Fibroblast of lung (primary cell): Measurements from ENCODE around the gene DIAPH3. TPM values are rescaled to one million over a fixed set of nuclear protein-coding genes. Genes with fewer than 3 reads are reported as not detected.

Experiments
- DNase-seq, 2 donors: peaks; one replicate each; pipeline versions ENCODE4 v3.0.0 to v3.0.0-alpha.2; 2010; ENCODE audit warnings: low read depth in 2 of 2
- H2AFZ ChIP-seq: 2 replicates; pipeline ENCODE4 v1.5.1; 2012; ENCODE audit warnings: low read length, control low read depth, inconsistent platforms
- H3K27ac ChIP-seq: 2 replicates; pipeline ENCODE4 v1.5.1; 2011; ENCODE audit warnings: low read length, control low read depth; ENCODE audit not compliant: insufficient read depth
- H3K27me3 ChIP-seq: 2 replicates; pipeline ENCODE4 v1.5.1; 2011; ENCODE audit warnings: mild to moderate bottlenecking, low read length; ENCODE audit not compliant: control insufficient read depth, insufficient read depth
- H3K36me3 ChIP-seq: 2 replicates; pipeline ENCODE4 v1.5.1; 2011; ENCODE audit warnings: low read length; ENCODE audit not compliant: control insufficient read depth, insufficient read depth
- H3K4me1 ChIP-seq: 2 replicates; pipeline ENCODE4 v1.5.1; 2011; ENCODE audit warnings: low read length; ENCODE audit not compliant: control insufficient read depth, insufficient read depth; ENCODE audit errors: extremely low read depth
- H3K4me2 ChIP-seq: 2 replicates; pipeline ENCODE4 v1.5.1; 2011; ENCODE audit warnings: low read length, control low read depth; ENCODE audit not compliant: insufficient read depth; ENCODE audit errors: extremely low read depth
- H3K4me3 ChIP-seq, 4 experiments: fragments of 200-600 bp in 1 of 4; sonication (generic) in 1 of 4; replicated peaks in 1 of 4; 2 replicates each; pipeline ENCODE4 v1.5.1; 2011 to 2016; ENCODE audit warnings: low read length in 4 of 4, low read depth in 3 of 4, mild to moderate bottlenecking in 3 of 4, control low read depth in 2 of 4, inconsistent platforms in 1 of 4, mixed read lengths in 1 of 4; ENCODE audit not compliant: insufficient read depth in 1 of 4; ENCODE audit errors: control extremely low read depth in 1 of 4
- H3K79me2 ChIP-seq: 2 replicates; pipeline ENCODE4 v1.5.1; 2012; ENCODE audit warnings: mild to moderate bottlenecking, low read length, inconsistent platforms; ENCODE audit not compliant: control insufficient read depth, insufficient read depth
- H3K9ac ChIP-seq: 2 replicates; pipeline ENCODE4 v1.5.1; 2011; ENCODE audit warnings: mild to moderate bottlenecking, low read length, control low read depth; ENCODE audit not compliant: insufficient read depth
- H3K9me3 ChIP-seq: 2 replicates; pipeline ENCODE4 v1.5.1; 2012; ENCODE audit warnings: low read depth, low read length; ENCODE audit not compliant: control insufficient read depth, insufficient read depth
- H4K20me1 ChIP-seq: 2 replicates; pipeline ENCODE4 v1.5.1; 2011; ENCODE audit warnings: low read length; ENCODE audit not compliant: control insufficient read depth, insufficient read depth; ENCODE audit errors: extremely low read depth
- EZH2 ChIP-seq: IDR thresholded peaks from 2 replicates; pipeline ENCODE4 v1.5.1; 2012; ENCODE audit warnings: low read length, control low read depth, mild to moderate bottlenecking; ENCODE audit errors: missing control alignments
- polyA plus RNA-seq, 2 donors: library from polyadenylated mRNA; depleted of rRNA in 1 of 2; stranded (reverse) in 1 of 2; unstranded in 1 of 2; fragments of >200 nt; gene quantifications; 2 replicates each; pipeline ENCODE4 v1.2.1, GENCODE V29; 2011 to 2012; ENCODE audit warnings: missing spikeins in 1 of 2
- total RNA-seq: library from RNA; depleted of rRNA; stranded (reverse); fragments of >200 nt; gene quantifications from 2 replicates; pipeline ENCODE4 v1.2.1, GENCODE V29; 2014
- TF ChIP-seq, protein P1 (sequence below), 2 donors: IDR thresholded peaks in 1 of 2; conservative IDR thresholded peaks in 1 of 2; 1 replicate in 1 of 2; 2 replicates in 1 of 2; pipeline ENCODE4 v1.5.1; 2011 to 2012; ENCODE audit warnings: low read length in 2 of 2, control low read depth in 1 of 2, inconsistent platforms in 1 of 2, low read depth in 1 of 2, mild to moderate bottlenecking in 1 of 2

DIAPH3 gene
- total and polyA plus RNA-seq, 2 donors (not counting 1 experiment from before 2014, with no cell fraction given), result 5.9 to 10.9 TPM

DNA sequence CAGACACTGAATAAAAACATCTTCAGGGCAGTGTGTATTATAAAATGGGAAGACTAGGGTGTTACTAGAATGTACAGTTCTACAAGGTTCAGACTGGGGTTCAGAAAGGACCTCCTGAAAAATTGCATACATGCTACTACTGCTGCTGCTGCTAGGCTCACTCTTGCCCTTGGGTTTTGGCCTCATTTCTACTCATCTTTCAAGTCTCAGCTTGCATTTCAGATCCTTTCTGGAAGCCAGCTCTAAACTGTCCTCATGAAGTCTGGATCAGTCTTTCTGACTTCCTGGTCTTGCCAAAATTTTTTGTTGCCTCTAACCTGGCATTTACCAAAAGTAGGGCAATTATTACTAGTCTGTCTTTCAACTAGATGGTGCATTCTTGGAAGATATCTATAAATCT is 393.3 kb downstream of the DIAPH3 start:
- no peaks in the 10 kb centered on the region for H3K9me3 ChIP-seq
- no peak for DNase-seq
- TF ChIP-seq, protein P1, sequence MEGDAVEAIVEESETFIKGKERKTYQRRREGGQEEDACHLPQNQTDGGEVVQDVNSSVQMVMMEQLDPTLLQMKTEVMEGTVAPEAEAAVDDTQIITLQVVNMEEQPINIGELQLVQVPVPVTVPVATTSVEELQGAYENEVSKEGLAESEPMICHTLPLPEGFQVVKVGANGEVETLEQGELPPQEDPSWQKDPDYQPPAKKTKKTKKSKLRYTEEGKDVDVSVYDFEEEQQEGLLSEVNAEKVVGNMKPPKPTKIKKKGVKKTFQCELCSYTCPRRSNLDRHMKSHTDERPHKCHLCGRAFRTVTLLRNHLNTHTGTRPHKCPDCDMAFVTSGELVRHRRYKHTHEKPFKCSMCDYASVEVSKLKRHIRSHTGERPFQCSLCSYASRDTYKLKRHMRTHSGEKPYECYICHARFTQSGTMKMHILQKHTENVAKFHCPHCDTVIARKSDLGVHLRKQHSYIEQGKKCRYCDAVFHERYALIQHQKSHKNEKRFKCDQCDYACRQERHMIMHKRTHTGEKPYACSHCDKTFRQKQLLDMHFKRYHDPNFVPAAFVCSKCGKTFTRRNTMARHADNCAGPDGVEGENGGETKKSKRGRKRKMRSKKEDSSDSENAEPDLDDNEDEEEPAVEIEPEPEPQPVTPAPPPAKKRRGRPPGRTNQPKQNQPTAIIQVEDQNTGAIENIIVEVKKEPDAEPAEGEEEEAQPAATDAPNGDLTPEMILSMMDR (conservative IDR thresholded peaks at IDR 0.05 in 1 of 2, IDR thresholded peaks at IDR 0.05 in 1 of 2; ENCODE audit: low read depth in 1 of 2, low read length in 2 of 2), result no peak
- no peak for TF ChIP-seq EZH2
- peaks cover 2% of the 10 kb centered on the region for H3K4me1 ChIP-seq
- H3K79me2 ChIP-seq, result no peaks in the 10 kb centered on the region
- no peaks in the 10 kb centered on the region for H3K27me3 ChIP-seq
- H4K20me1 ChIP-seq, result no peaks in the 10 kb centered on the region
- no peak overlapping the region for H3K4me3 ChIP-seq
- H3K27ac ChIP-seq, result no peak overlapping the region
- H3K9ac ChIP-seq, result no peak overlapping the region
- no peak overlapping the region for H3K4me2 ChIP-seq
- H3K36me3 ChIP-seq, result no peaks in the 10 kb centered on the region
- no peak overlapping the region for H2AFZ ChIP-seq

DNA sequence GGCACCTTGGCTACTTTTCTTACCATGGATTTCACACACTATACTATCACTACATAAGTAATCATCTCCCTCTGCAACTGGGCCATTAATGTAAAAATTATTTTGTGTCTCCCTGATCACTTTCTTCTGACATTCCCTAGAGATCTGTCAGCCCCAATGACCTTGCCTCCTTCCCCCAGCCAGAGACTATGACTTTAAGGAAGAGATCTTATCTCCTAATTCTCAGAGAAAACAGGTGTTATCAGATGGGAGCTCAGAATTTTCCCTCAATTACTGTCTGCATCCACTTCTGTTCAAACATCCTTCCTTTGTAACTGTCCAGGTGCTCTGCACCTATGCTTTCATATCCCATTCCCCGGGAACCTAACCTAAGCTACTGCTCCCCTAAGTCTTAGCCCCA is 397.5 kb downstream of the DIAPH3 start:
- Histone ChIP-seq H3K36me3 (no peaks in the 10 kb centered on the region), H3K27ac (no peak overlapping the region), H4K20me1 (no peaks in the 10 kb centered on the region), H3K4me3 (no peak overlapping the region), H3K4me2 (no peak overlapping the region), H3K9ac (no peak overlapping the region), H3K9me3 (no peaks in the 10 kb centered on the region), H3K4me1 (no peaks in the 10 kb centered on the region), H3K79me2 (no peaks in the 10 kb centered on the region), H2AFZ (no peak overlapping the region), H3K27me3 (no peaks in the 10 kb centered on the region)
- TF ChIP-seq, protein P1 (conservative IDR thresholded peaks at IDR 0.05 in 1 of 2, IDR thresholded peaks at IDR 0.05 in 1 of 2; ENCODE audit: low read depth in 1 of 2, low read length in 2 of 2), result no peak
- TF ChIP-seq EZH2, result no peak
- no peak for DNase-seq

DNA sequence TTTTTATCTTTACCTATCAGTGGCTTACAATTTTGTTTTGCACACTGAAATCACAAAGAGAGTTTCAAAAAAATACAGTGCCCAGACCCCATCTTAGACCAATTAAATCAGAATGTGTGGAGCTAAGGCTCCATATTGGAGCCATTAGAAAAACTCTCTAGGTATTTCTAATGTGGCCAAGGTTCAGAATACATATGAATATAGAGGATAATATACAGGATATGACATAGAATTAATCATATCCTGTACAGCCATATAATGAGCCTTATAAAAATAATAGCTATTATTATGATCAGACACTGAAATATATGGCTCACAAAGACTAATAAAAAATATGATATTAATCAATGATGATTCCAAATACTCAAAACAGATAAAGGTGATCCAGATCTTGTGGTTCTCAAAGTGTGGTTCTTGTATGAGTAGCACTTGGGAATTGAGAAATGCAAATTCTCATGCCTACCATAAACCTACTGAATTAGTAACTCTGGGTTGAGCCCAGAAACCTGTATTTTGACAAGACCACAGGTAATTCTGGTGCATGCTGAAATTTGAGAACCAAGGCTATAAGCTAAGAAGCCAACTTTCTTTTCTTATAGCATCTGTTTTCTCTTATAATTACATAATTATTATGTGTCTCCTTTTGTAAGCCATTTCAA is 408.0 kb downstream of the DIAPH3 start:
- no peak overlapping the region for H2AFZ ChIP-seq
- no peaks in the 10 kb centered on the region for H3K4me1 ChIP-seq
- H3K79me2 ChIP-seq, result no peaks in the 10 kb centered on the region
- H3K27ac ChIP-seq, result no peak overlapping the region
- H3K36me3 ChIP-seq, result no peaks in the 10 kb centered on the region
- TF ChIP-seq, protein P1 (conservative IDR thresholded peaks at IDR 0.05 in 1 of 2, IDR thresholded peaks at IDR 0.05 in 1 of 2; ENCODE audit: low read depth in 1 of 2, low read length in 2 of 2), result no peak
- TF ChIP-seq EZH2, result no peak
- no peak for DNase-seq
- no peaks in the 10 kb centered on the region for H3K27me3 ChIP-seq
- no peak overlapping the region for H3K9ac ChIP-seq
- H3K9me3 ChIP-seq, result no peaks in the 10 kb centered on the region
- H3K4me3 ChIP-seq, result no peak overlapping the region
- no peaks in the 10 kb centered on the region for H4K20me1 ChIP-seq
- no peak overlapping the region for H3K4me2 ChIP-seq
